GM23338 (cell line): ENCODE data around the gene CACNA1C. TPM values are rescaled to one million over a fixed set of nuclear protein-coding genes. Genes with fewer than 3 reads are reported as not detected.

Experiments
- ATAC-seq: fragments of 200-7000 bp; cut with Tn5 transposase; 3 replicates; pipeline ENCODE4 v1.9.1; 2020
- DNase-seq: peaks from one replicate; pipeline ENCODE4 v3.0.0-alpha.2; 2015; ENCODE audit warnings: low spot score
- H2AFZ ChIP-seq: fragments of 200-600 bp; sonication (generic); 2 replicates; pipeline ENCODE4 v1.8.0; 2016; ENCODE audit warnings: antibody characterized with exemption, mild to moderate bottlenecking, moderate library complexity
- H3F3A ChIP-seq: fragments of 200-600 bp; sonication (generic); replicated peaks from 2 replicates; pipeline ENCODE4 v1.8.0; 2017; ENCODE audit warnings: antibody characterized with exemption, mixed run types, low read depth
- H3K27ac ChIP-seq: fragments of 200-600 bp; sonication (generic); 2 replicates; pipeline ENCODE4 v1.6.1; 2016; ENCODE audit warnings: low read depth
- H3K27me3 ChIP-seq: fragments of 200-600 bp; sonication (generic); 2 replicates; pipeline ENCODE4 v1.8.0; 2016; ENCODE audit warnings: mild to moderate bottlenecking, mixed run types, moderate library complexity; ENCODE audit not compliant: insufficient read depth
- H3K36me3 ChIP-seq: fragments of 200-600 bp; sonication (generic); 2 replicates; pipeline ENCODE4 v1.8.0; 2016; ENCODE audit warnings: mild to moderate bottlenecking; ENCODE audit not compliant: insufficient read depth
- H3K4me1 ChIP-seq: fragments of 200-600 bp; sonication (generic); 2 replicates; pipeline ENCODE4 v1.8.0; 2016; ENCODE audit warnings: mild to moderate bottlenecking, moderate library complexity; ENCODE audit not compliant: insufficient read depth
- H3K4me2 ChIP-seq: fragments of 200-600 bp; sonication (generic); 2 replicates; pipeline ENCODE4 v1.7.1; 2017; ENCODE audit warnings: mixed run types
- H3K4me3 ChIP-seq: fragments of 200-600 bp; sonication (generic); 2 replicates; pipeline ENCODE4 v1.6.1; 2016; ENCODE audit warnings: mixed run types
- H3K79me2 ChIP-seq: fragments of 200-600 bp; sonication (generic); replicated peaks from 2 replicates; pipeline ENCODE4 v1.8.0; 2017; ENCODE audit warnings: mild to moderate bottlenecking; ENCODE audit not compliant: insufficient read depth
- H3K9me2 ChIP-seq: fragments of 200-600 bp; sonication (generic); 2 replicates; pipeline ENCODE4 v1.8.0; 2017; ENCODE audit not compliant: insufficient read depth
- H4K20me1 ChIP-seq: fragments of 200-600 bp; sonication (generic); replicated peaks from 2 replicates; pipeline ENCODE4 v1.8.0; 2017; ENCODE audit warnings: mild to moderate bottlenecking; ENCODE audit not compliant: insufficient read depth
- H3K27ac Mint-ChIP-seq: 2 replicates; pipeline ENCODE4 v1.8.0; 2020; ENCODE audit warnings: inconsistent platforms, mild to moderate bottlenecking, moderate library complexity, mixed read lengths
- H3K27me3 Mint-ChIP-seq: 3 replicates; pipeline ENCODE4 v1.8.0; 2022; ENCODE audit warnings: low read depth, mild to moderate bottlenecking, moderate library complexity, mixed read lengths, inconsistent platforms; ENCODE audit not compliant: insufficient read depth, poor library complexity
- H3K36me3 Mint-ChIP-seq: 3 replicates; pipeline ENCODE4 v1.8.0; 2021; ENCODE audit warnings: low read depth, mild to moderate bottlenecking, inconsistent platforms, moderate library complexity, mixed read lengths
- H3K4me1 Mint-ChIP-seq: 3 replicates; pipeline ENCODE4 v1.8.0; 2020; ENCODE audit warnings: mild to moderate bottlenecking, inconsistent platforms, mixed read lengths
- H3K4me3 Mint-ChIP-seq: 3 replicates; pipeline ENCODE4 v1.8.0; 2021; ENCODE audit warnings: moderate library complexity, mild to moderate bottlenecking, inconsistent platforms, mixed read lengths
- H3K9me3 Mint-ChIP-seq: 3 replicates; pipeline ENCODE4 v1.8.0; 2020; ENCODE audit warnings: moderate library complexity, mild to moderate bottlenecking, inconsistent platforms, mixed read lengths
- CTCF ChIP-seq, 2 experiments: fragments of 200-600 bp in 1 of 2; sonication (generic) in 1 of 2; conservative IDR thresholded peaks; 2 replicates each; pipeline versions ENCODE4 v1.5.1 to v1.6.1; 2016 to 2017; ENCODE audit warnings: antibody characterized with exemption in 2 of 2, low read depth in 2 of 2, mild to moderate bottlenecking in 2 of 2, moderate library complexity in 1 of 2
- STAT1 ChIP-seq: IDR thresholded peaks from one replicate; pipeline ENCODE4 v1.6.1; 2016; ENCODE audit warnings: antibody characterized with exemption; ENCODE audit not compliant: unreplicated experiment
- ZNF462 ChIP-seq: fragments of 250-450 bp; sonication (Bioruptor Pico); IDR thresholded peaks from 2 replicates; pipeline ENCODE4 v1.5.0; 2020; ENCODE audit warnings: mild to moderate bottlenecking, moderate library complexity
- polyA plus RNA-seq: library from polyadenylated mRNA; unstranded; fragments of >200 nt; fragmentation: Nextera tagmentation; extraction: Ambion mirVana; gene quantifications from 2 replicates; pipeline ENCODE4 v1.2.1, GENCODE V29; 2016
- total RNA-seq: library from RNA; depleted of rRNA; stranded (reverse); fragments of >200 nt; shearing (Covaris generic); gene quantifications from 2 replicates; pipeline ENCODE4 v1.2.3, GENCODE V29; 2014
- TF ChIP-seq, protein P1 (sequence below): IDR thresholded peaks from 2 replicates; pipeline ENCODE4 v1.6.1; 2016; ENCODE audit warnings: antibody characterized with exemption

CACNA1C gene
- total and polyA plus RNA-seq, 2 experiments from 2014 or later: 0.78 to 2.1 TPM

DNA sequence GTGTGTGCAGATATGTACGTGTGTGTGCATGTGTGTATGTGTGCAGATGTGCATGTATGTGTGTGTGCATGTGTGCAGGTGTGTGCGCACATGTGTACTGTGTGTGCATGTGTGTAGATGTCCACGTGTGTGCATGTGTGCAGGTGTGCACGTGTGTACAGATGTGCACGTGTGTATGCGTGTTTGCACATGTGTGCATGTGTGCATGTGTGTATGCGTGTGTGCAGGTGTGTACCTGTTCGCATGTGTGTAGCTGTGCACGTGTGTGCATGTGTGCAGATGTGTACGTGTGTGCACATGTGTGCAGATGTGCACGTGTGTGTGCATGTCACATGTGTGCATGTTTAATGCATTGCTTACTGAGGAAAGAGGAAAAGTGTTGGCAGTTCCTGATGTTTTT, 686.3 kb downstream of the CACNA1C start (continued):
- no peak for TF ChIP-seq ZNF462 (CRISPR knock-in tag)

DNA sequence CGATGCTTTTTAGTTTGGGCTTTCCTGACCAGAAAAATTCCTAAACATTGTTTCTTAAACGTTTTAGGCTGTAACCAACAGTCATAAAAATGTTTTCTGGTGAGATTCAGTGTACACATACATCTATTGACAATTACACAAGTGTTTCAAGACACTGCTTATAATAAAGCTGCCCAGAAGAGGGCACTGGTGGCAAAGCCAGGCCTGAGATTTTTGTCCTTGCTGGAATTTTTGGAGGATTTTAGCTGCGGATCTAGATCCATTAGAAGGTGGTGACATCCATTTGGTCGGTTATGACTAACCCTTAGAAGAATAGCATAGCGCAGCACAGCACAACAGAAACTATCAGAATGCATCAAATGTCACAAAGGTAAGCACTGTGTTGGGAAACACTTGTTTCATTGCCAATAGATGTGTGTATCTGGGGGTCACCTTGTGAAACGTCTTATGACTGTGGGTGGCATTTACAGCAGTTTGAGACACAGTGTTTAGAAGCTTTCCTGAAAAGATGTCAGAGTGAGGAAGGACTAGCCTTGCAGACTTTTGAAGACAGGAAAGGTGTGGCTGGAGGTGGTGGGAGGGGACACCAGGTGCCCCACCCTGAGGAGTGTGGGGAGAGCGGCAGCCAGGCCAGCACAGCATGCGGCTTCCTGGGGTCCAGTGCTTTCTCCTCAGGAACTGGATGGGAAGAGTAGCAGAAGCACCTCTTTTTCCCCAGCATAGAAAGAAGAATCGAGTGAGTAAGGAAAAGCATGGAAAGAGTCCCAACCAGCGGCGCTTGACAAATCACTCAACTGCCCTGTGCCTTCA, 687.2 kb downstream of the CACNA1C start:
- no peaks in the 10 kb centered on the region for H3K27me3 ChIP-seq
- Mint-ChIP-seq H3K27ac (no peak overlapping the region), H3K4me1 (peaks cover 11% of the 10 kb centered on the region), H3K4me3 (no peak overlapping the region), H3K27me3 (peaks cover 2% of the 10 kb centered on the region), H3K9me3 (no peaks in the 10 kb centered on the region), H3K36me3 (no peaks in the 10 kb centered on the region)
- H3K9me2 ChIP-seq: no peaks in the 10 kb centered on the region
- H2AFZ ChIP-seq: no peak overlapping the region
- H3K79me2 ChIP-seq: no peaks in the 10 kb centered on the region
- H3F3A ChIP-seq: peaks cover 6% of the 10 kb centered on the region; the same call in 1 of the 2 replicates
- TF ChIP-seq STAT1 (no peak), ZNF462 (CRISPR knock-in tag) (no peak), CTCF (conservative IDR thresholded peaks at IDR 0.05; ENCODE audit: low read depth in 2 of 2) (peak; percentile 83 to 88)
- TF ChIP-seq, protein P1, sequence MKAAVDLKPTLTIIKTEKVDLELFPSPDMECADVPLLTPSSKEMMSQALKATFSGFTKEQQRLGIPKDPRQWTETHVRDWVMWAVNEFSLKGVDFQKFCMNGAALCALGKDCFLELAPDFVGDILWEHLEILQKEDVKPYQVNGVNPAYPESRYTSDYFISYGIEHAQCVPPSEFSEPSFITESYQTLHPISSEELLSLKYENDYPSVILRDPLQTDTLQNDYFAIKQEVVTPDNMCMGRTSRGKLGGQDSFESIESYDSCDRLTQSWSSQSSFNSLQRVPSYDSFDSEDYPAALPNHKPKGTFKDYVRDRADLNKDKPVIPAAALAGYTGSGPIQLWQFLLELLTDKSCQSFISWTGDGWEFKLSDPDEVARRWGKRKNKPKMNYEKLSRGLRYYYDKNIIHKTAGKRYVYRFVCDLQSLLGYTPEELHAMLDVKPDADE: no peak
- H4K20me1 ChIP-seq: no peaks in the 10 kb centered on the region
- no peak overlapping the region for H3K27ac ChIP-seq
- no peaks in the 10 kb centered on the region for H3K36me3 ChIP-seq
- ATAC-seq: peak; percentile 47
- peak; percentile 76 for DNase-seq
- H3K4me1 ChIP-seq: peaks cover 8% of the 10 kb centered on the region
- no peak overlapping the region for H3K4me2 ChIP-seq
- H3K4me3 ChIP-seq: no peak overlapping the region
